Peyer's patch (tissue), 4 donors: ENCODE results near the gene ARHGEF25. TPM values are rescaled to one million over a fixed set of nuclear protein-coding genes. Genes with fewer than 3 reads are reported as not detected.
"Not testable (repeated sequence)": the region's sequence is repeated elsewhere in the genome, so short reads cannot be mapped to it uniquely, and the experiment has no call there.

Experiments
- DNase-seq, 3 donors: peaks; one replicate each; pipeline ENCODE4 v3.0.0-alpha.2; 2017 to 2019
- H3K27ac ChIP-seq, 4 donors: fragments of 200-600 bp; sonication (generic); one replicate each; pipeline ENCODE4 v1.5.1; 2016 to 2019
- H3K27me3 ChIP-seq, 2 donors: fragments of 200-600 bp; sonication (generic); one replicate each; pipeline ENCODE4 v1.5.1; 2019
- H3K36me3 ChIP-seq, 3 donors: fragments of 200-600 bp; sonication (generic); one replicate each; pipeline ENCODE4 v1.5.1; 2016 to 2019
- H3K4me1 ChIP-seq, 4 donors: fragments of 200-600 bp; sonication (generic); one replicate each; pipeline ENCODE4 v1.5.1; 2016 to 2019
- H3K4me3 ChIP-seq, 4 donors: fragments of 200-600 bp; sonication (generic); 1 replicate in 3 of 4; 2 replicates in 1 of 4; pipeline ENCODE4 v1.5.1; 2016 to 2019; ENCODE audit warnings: mild to moderate bottlenecking in 1 of 4
- H3K9me3 ChIP-seq, 4 donors: fragments of 200-600 bp; sonication (generic); one replicate each; pipeline ENCODE4 v1.5.1; 2016 to 2019; ENCODE audit warnings: mild to moderate bottlenecking in 1 of 4
- CTCF ChIP-seq, 6 experiments: fragments of 450-650 bp in 4 of 6; fragments of 200-600 bp in 2 of 6; sonication (generic) in 1 of 6; IDR thresholded peaks; one replicate each; pipeline ENCODE4 v1.5.1; 2017 to 2019; ENCODE audit warnings: antibody characterized with exemption in 6 of 6, mild to moderate bottlenecking in 3 of 6, moderate library complexity in 1 of 6
- POLR2A ChIP-seq, 2 donors: fragments of 450-650 bp; IDR thresholded peaks; one replicate each; pipeline ENCODE4 v1.5.1; 2017; ENCODE audit warnings: antibody characterized with exemption in 2 of 2, mild to moderate bottlenecking in 2 of 2, moderate library complexity in 2 of 2
- total RNA-seq, 4 donors: library from RNA; depleted of rRNA; stranded (reverse); fragments of >200 nt; gene quantifications; one replicate each; pipeline ENCODE4 v1.1.0, GENCODE V29; 2016

The ARHGEF25 gene
- total RNA-seq, 4 donors from 2014 or later, result 5.1 to 44.6 (median 8.7) TPM

- H3K9me3 ChIP-seq, result no peaks in the 10 kb centered on the region
- no peak for DNase-seq
- peaks cover 0 to 8% (median 2%) of the 10 kb centered on the region in 4 donors for H3K4me1 ChIP-seq
- H3K27ac ChIP-seq, result no peak overlapping the region
- no peaks in the 10 kb centered on the region for H3K27me3 ChIP-seq
- no peak overlapping the region for H3K4me3 ChIP-seq
- H3K36me3 ChIP-seq, result no peaks in the 10 kb centered on the region
- TF ChIP-seq CTCF (IDR thresholded peaks at IDR 0.05) (no peak), POLR2A (IDR thresholded peaks at IDR 0.05) (no peak)
Observed at GRCh38 chr12:57586832-57587429, 24.3 kb upstream of the ARHGEF25 start.

GRCh38 chr12:57588951-57589610 lies 22.2 kb upstream of the ARHGEF25 start:
- not testable (repeated sequence) for H3K9me3 ChIP-seq, H3K4me3 ChIP-seq, H3K27ac ChIP-seq

GRCh38 chr12:57590479-57590863 lies 20.8 kb upstream of the ARHGEF25 start:
- Histone ChIP-seq H3K9me3 (no peaks in the 10 kb centered on the region), H3K27ac (peak overlapping the region; percentile 68 to 83 (median 74)), H3K27me3 (no peaks in the 10 kb centered on the region), H3K4me3 (peak overlapping the region; percentile 54 to 87 (median 77)), H3K4me1 (peaks cover 0 to 17% (median 2%) of the 10 kb centered on the region in 4 donors), H3K36me3 (peaks cover 0 to 12% (median 0%) of the 10 kb centered on the region in 3 donors)
- no peak for DNase-seq
- TF ChIP-seq POLR2A (IDR thresholded peaks at IDR 0.05), result no peak
- no peak for TF ChIP-seq CTCF (IDR thresholded peaks at IDR 0.05)

More at GRCh38 chr12:57588951-57589610, 22.2 kb upstream of the ARHGEF25 start:
- H3K36me3 ChIP-seq, DNase-seq, H3K27me3 ChIP-seq: not testable (repeated sequence)
- H3K4me1 ChIP-seq, result peaks cover 0 to 17% (median 2%) of the 10 kb centered on the region in 4 donors

- H3K4me3 ChIP-seq, result peak within 1 kb of the TSS; percentile 54 to 87 (median 77)
- H3K27ac ChIP-seq, result peak within 1 kb of the TSS; percentile 68 to 83 (median 74)
- peaks cover 0 to 17% (median 2%) of the 10 kb centered on the region in 4 donors for H3K4me1 ChIP-seq
- TF ChIP-seq CTCF (IDR thresholded peaks at IDR 0.05) (no peak), POLR2A (IDR thresholded peaks at IDR 0.05) (peak; percentile 69 to 70)
- H3K27me3 ChIP-seq, result no peaks in the 10 kb centered on the region
- no peaks in the 10 kb centered on the region for H3K9me3 ChIP-seq
- peaks cover 0 to 18% (median 0%) of the 10 kb centered on the region in 3 donors for H3K36me3 ChIP-seq
- DNase-seq, result peak; percentile 91 to 94 (median 91)
Observed at GRCh38 chr12:57590864-57591781, 20.1 kb upstream of the ARHGEF25 start, which contains the start of gene PIP4K2C. PIP4K2C (plus strand) TSS chr12:57591192; CDS start chr12:57591290, 98 bp downstream.

GRCh38 chr12:57591782-57592325 lies 19.4 kb upstream of the ARHGEF25 start:
- Histone ChIP-seq H3K9me3 (no peaks in the 10 kb centered on the region), H3K27ac (peak overlapping the region in 2 of 4 donors; percentile 73 to 83), H3K4me1 (peaks cover 0 to 17% (median 2%) of the 10 kb centered on the region in 4 donors), H3K36me3 (peaks cover 0 to 26% (median 0%) of the 10 kb centered on the region in 3 donors), H3K27me3 (no peaks in the 10 kb centered on the region), H3K4me3 (peak overlapping the region; percentile 54 to 87 (median 77))
- DNase-seq, result no peak
- TF ChIP-seq POLR2A (IDR thresholded peaks at IDR 0.05), result no peak
- TF ChIP-seq CTCF (IDR thresholded peaks at IDR 0.05), result no peak
